HL-60/S4 (cell line): ENCODE results near the gene NXT1.

ENCODE experiments used
- in situ Hi-C: fragments of 300-500 bp; cut with MboI; formaldehyde crosslinking; loops from 2 replicates; pipeline ENCODE4 v1.14.3; 2022; ENCODE audit warnings: low sequenced_read_pairs

Gene NXT1

GRCh38 chr20:23327617-23328333 is 22.8 kb upstream of the NXT1 start:
- in situ Hi-C loops: no loop called here

- in situ Hi-C loops: no loop called here
Observed at GRCh38 chr20:23331450-23332350, 18.9 kb upstream of the NXT1 start.

GRCh38 chr20:23332467-23332866 is 18.1 kb upstream of the NXT1 start:
- in situ Hi-C loops: no loop called here

GRCh38 chr20:23334111-23334510 is 16.5 kb upstream of the NXT1 start:
- in situ Hi-C loops: no loop called here

GRCh38 chr20:23335521-23335920 is 15.1 kb upstream of the NXT1 start:
- in situ Hi-C loops: no loop called here

- in situ Hi-C loops: no loop called here
Observed at GRCh38 chr20:23336476-23336875, 14.1 kb upstream of the NXT1 start.

GRCh38 chr20:23337312-23337711 is 13.3 kb upstream of the NXT1 start:
- in situ Hi-C loops: no loop called here

GRCh38 chr20:23339986-23340385 is 10.6 kb upstream of the NXT1 start:
- in situ Hi-C loops: loop anchor here (10.0 kb wide), 3 partner anchors 305 to 1005 kb away; partner anchors contain the start of gene SSTR4

GRCh38 chr20:23340524-23340923 is 10.1 kb upstream of the NXT1 start:
- in situ Hi-C loops: loop anchor here (10.0 kb wide), 3 partner anchors 306 to 1006 kb away; partner anchors contain the start of gene SSTR4

GRCh38 chr20:23341073-23341472 is 9.5 kb upstream of the NXT1 start:
- in situ Hi-C loops: loop anchor here (10.0 kb wide), 3 partner anchors 306 to 1006 kb away; partner anchors contain the start of gene SSTR4

GRCh38 chr20:23343590-23343989 is 7.0 kb upstream of the NXT1 start:
- in situ Hi-C loops: loop anchor here (10.0 kb wide), 3 partner anchors 309 to 1009 kb away; partner anchors contain the start of gene SSTR4

- in situ Hi-C loops: loop anchor here (10.0 kb wide), 3 partner anchors 310 to 1010 kb away; partner anchors contain the start of gene SSTR4
Observed at GRCh38 chr20:23344336-23344735, 6.3 kb upstream of the NXT1 start.

GRCh38 chr20:23346002-23346401 is 4.6 kb upstream of the NXT1 start:
- in situ Hi-C loops: loop anchor here (10.0 kb wide), 3 partner anchors 311 to 1011 kb away; partner anchors contain the start of gene SSTR4

- in situ Hi-C loops: loop anchor here (10.0 kb wide), 3 partner anchors 313 to 1013 kb away; partner anchors contain the start of gene SSTR4
Observed at GRCh38 chr20:23347791-23348190, 2.8 kb upstream of the NXT1 start.

GRCh38 chr20:23348510-23348909 is 2.1 kb upstream of the NXT1 start:
- in situ Hi-C loops: loop anchor here (10.0 kb wide), 3 partner anchors 314 to 1014 kb away; partner anchors contain the start of gene SSTR4

GRCh38 chr20:23349338-23350195 is 1.0 kb upstream of the NXT1 start:
- in situ Hi-C loops: loop anchor here (10.0 kb wide), 3 partner anchors 315 to 1015 kb away; partner anchors contain the start of gene SSTR4

- in situ Hi-C loops: no loop called here
Observed at GRCh38 chr20:23350904-23351838, 580 bp downstream of the NXT1 start.

GRCh38 chr20:23356203-23356602 is 5.6 kb downstream of the NXT1 start:
- in situ Hi-C loops: no loop called here
